Measurements from ENCODE around the gene UBL4B. TPM values are rescaled to one million over a fixed set of nuclear protein-coding genes. Genes with fewer than 3 reads are reported as not detected.
A peak's percentile ranks its signal among the peaks of the same experiment; 100 is the strongest.

The UBL4B gene
- total and polyA plus RNA-seq, 3 experiments from 2014 or later, result not detected

DNA sequence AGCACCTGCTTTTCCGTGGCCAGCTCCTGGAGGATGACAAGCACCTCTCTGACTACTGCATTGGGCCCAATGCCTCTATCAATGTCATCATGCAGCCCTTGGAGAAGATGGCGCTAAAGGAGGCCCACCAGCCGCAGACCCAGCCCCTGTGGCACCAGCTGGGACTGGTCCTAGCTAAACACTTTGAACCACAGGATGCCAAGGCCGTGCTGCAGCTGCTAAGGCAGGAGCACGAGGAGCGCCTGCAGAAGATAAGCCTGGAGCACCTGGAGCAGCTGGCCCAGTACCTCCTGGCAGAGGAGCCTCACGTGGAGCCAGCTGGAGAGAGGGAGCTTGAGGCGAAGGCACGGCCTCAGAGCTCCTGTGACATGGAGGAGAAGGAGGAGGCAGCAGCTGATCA, 413 bp downstream of the UBL4B start:
- CTCF ChIA-PET, result interaction anchor here (1.0 kb wide), 1 partner anchor 28 kb away, joined by 3 read pairs; no protein-coding TSS in a partner anchor
- no peak for DNase-seq
- no peak overlapping the region for H3K4me3 Mint-ChIP-seq
- H3K27ac Mint-ChIP-seq, result no peak overlapping the region
- H3K36me3 Mint-ChIP-seq, result no peaks in the 10 kb centered on the region
- no peaks in the 10 kb centered on the region for H3K4me1 Mint-ChIP-seq
- POLR2A ChIA-PET, result no interaction called here
- no peak overlapping the region for H3K27ac ChIP-seq (ENCODE audit: low read depth, low read length)
- no peaks in the 10 kb centered on the region for H3K27me3 ChIP-seq (ENCODE audit: insufficient read depth, low read length, poor library complexity, severe bottlenecking)
- H3K36me3 ChIP-seq (ENCODE audit: insufficient read depth, low read length), result no peaks in the 10 kb centered on the region
- no peaks in the 10 kb centered on the region for H3K9me3 ChIP-seq (ENCODE audit: low read length)
- no peak overlapping the region for H3K4me3 ChIP-seq (ENCODE audit: low read length)
- no peaks in the 10 kb centered on the region for H3K9me3 Mint-ChIP-seq
- no peaks in the 10 kb centered on the region for H3K4me1 ChIP-seq (ENCODE audit: insufficient read depth, low read length)
- peaks cover 18 to 51% of the 10 kb centered on the region in 2 donors for H3K27me3 Mint-ChIP-seq

DNA sequence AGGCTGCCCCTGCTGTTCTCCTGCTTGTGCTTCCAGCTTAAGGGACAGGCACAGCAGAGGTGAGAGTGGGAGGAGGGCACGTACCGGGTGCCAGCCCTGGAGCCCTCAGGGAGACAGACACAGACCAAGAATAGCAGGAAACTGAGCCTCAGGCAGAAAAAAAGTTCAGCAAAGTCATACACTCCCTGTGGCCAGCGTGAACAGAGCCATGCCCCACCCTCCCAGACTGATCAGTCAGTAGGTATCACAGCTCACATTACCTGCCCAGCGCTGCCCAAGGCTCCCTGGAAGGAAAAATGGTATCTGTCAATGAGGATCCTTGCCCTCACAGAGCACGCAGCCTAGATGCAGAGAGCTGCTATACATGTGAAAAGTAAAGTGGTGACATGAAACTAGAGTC, 1.3 kb downstream of the UBL4B start:
- no peaks in the 10 kb centered on the region for H3K36me3 Mint-ChIP-seq
- ChIA-PET CTCF (no interaction called here), POLR2A (no interaction called here)
- no peak overlapping the region for H3K4me3 ChIP-seq (ENCODE audit: low read length)
- H3K27me3 ChIP-seq (ENCODE audit: insufficient read depth, low read length, poor library complexity, severe bottlenecking), result no peaks in the 10 kb centered on the region
- no peaks in the 10 kb centered on the region for H3K4me1 Mint-ChIP-seq
- peaks cover 18 to 57% of the 10 kb centered on the region in 2 donors for H3K27me3 Mint-ChIP-seq
- no peaks in the 10 kb centered on the region for H3K36me3 ChIP-seq (ENCODE audit: insufficient read depth, low read length)
- no peaks in the 10 kb centered on the region for H3K9me3 Mint-ChIP-seq
- no peaks in the 10 kb centered on the region for H3K4me1 ChIP-seq (ENCODE audit: insufficient read depth, low read length)
- no peaks in the 10 kb centered on the region for H3K9me3 ChIP-seq (ENCODE audit: low read length)
- DNase-seq, result no peak
- peak overlapping the region in 1 of 8 donors; percentile 33 for H3K27ac Mint-ChIP-seq
- H3K4me3 Mint-ChIP-seq, result no peak overlapping the region
- H3K27ac ChIP-seq (ENCODE audit: low read depth, low read length), result no peak overlapping the region

DNA sequence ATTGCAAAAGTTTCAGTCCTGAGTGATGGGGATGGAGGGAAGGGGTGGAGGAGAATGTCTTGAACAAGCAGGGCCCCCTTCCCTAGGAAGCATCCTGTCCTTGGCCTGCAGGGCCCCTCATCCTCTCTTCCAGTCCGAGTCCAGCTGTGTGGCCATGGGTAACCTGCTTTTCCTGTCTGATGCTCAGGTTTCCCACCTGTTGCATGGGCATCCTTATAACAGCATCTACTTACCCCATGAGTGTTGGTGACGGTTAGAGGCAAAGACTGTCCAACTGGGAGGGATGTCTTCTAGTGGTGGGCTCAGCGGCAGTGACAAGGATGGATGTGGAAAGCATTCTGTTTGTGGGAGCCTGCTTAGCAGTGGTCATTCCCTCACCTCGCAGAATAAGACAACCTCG, 1.9 kb downstream of the UBL4B start:
- H3K27me3 Mint-ChIP-seq, result peaks cover 16 to 58% of the 10 kb centered on the region in 2 donors
- no peaks in the 10 kb centered on the region for H3K36me3 ChIP-seq (ENCODE audit: insufficient read depth, low read length)
- DNase-seq, result no peak
- H3K4me1 Mint-ChIP-seq, result no peaks in the 10 kb centered on the region
- no peak overlapping the region for H3K4me3 ChIP-seq (ENCODE audit: low read length)
- H3K9me3 Mint-ChIP-seq, result peaks cover 0 to under 1% (median 0%) of the 10 kb centered on the region in 5 donors
- no peaks in the 10 kb centered on the region for H3K27me3 ChIP-seq (ENCODE audit: insufficient read depth, low read length, poor library complexity, severe bottlenecking)
- no peaks in the 10 kb centered on the region for H3K36me3 Mint-ChIP-seq
- POLR2A ChIA-PET, result no interaction called here
- CTCF ChIA-PET, result no interaction called here
- H3K9me3 ChIP-seq (ENCODE audit: low read length), result no peaks in the 10 kb centered on the region
- H3K27ac Mint-ChIP-seq, result no peak overlapping the region
- H3K4me3 Mint-ChIP-seq, result no peak overlapping the region
- no peaks in the 10 kb centered on the region for H3K4me1 ChIP-seq (ENCODE audit: insufficient read depth, low read length)
- no peak overlapping the region for H3K27ac ChIP-seq (ENCODE audit: low read depth, low read length)

DNA sequence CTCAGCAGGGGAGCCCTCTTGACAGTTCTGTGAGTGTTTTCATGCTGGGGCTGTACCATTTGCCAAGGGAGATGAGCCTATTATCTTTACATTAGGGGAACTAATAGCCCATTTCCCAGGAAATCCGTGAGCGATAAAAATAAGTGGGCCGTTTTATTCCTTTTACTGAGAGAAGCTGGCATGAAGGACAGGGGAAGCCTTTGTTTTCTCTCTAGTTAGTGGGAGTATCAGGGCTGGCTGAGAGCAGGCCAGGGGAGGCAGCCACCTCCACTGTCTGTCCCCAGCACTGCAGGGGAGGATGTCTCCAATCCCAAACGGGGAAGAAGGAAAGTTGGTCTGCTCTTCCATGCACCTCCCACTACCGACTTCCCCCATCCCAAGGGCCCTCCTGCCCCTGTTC, 2.5 kb downstream of the UBL4B start:
- Mint-ChIP-seq H3K9me3 (peaks cover 0 to 2% (median 0%) of the 10 kb centered on the region in 5 donors), H3K27me3 (peaks cover 13 to 52% of the 10 kb centered on the region in 2 donors), H3K4me1 (no peaks in the 10 kb centered on the region), H3K4me3 (no peak overlapping the region), H3K36me3 (no peaks in the 10 kb centered on the region), H3K27ac (no peak overlapping the region)
- no peak for DNase-seq
- Histone ChIP-seq H3K27ac (ENCODE audit: low read depth, low read length) (no peak overlapping the region), H3K4me1 (ENCODE audit: insufficient read depth, low read length) (no peaks in the 10 kb centered on the region), H3K9me3 (ENCODE audit: low read length) (no peaks in the 10 kb centered on the region), H3K27me3 (ENCODE audit: insufficient read depth, low read length, poor library complexity, severe bottlenecking) (no peaks in the 10 kb centered on the region), H3K4me3 (ENCODE audit: low read length) (no peak overlapping the region), H3K36me3 (ENCODE audit: insufficient read depth, low read length) (no peaks in the 10 kb centered on the region)
- ChIA-PET POLR2A (no interaction called here), CTCF (no interaction called here)

DNA sequence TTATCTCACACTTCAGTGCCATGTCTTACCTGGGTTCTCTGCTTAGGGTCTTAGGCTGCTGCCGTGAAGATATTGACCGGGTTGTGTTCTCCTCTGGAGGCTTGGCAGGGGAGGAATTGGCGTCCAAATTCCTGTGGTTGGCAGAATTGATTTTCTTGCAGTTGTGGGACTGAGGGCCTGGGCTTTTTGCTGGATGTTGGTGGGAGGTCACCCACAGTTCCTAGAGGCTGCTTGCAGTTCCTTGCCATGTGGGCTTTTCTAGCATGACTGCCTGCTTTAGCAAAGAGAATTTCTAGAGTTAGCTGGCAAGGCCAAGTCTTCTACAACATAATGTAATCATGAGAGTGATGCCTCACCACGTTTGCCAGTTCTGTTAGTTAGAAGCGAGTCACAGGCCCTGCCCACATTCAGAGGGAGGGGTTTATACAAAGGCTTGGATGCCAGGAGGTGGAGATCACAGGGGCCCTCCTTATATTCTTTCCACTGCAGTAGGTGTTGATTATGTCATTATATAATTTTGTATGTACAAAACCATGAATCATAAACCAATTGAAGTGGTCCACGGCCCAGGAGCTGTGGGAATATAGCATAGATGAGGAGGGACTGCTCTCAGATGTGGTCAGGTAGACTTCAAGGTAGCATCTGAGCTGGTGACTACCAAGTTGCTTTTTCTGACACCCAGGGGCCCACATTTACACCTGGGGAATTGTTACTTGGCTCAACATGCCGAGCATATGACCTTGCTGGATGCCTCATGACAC, 6.6 kb downstream of the UBL4B start:
- Histone ChIP-seq H3K27ac (ENCODE audit: low read depth, low read length) (no peak overlapping the region), H3K27me3 (ENCODE audit: insufficient read depth, low read length, poor library complexity, severe bottlenecking) (no peaks in the 10 kb centered on the region), H3K4me3 (ENCODE audit: low read length) (no peak overlapping the region), H3K36me3 (ENCODE audit: insufficient read depth, low read length) (no peaks in the 10 kb centered on the region), H3K9me3 (ENCODE audit: low read length) (no peaks in the 10 kb centered on the region), H3K4me1 (ENCODE audit: insufficient read depth, low read length) (no peaks in the 10 kb centered on the region)
- Mint-ChIP-seq H3K4me3 (peak overlapping the region in 1 of 7 donors; percentile 15), H3K4me1 (peaks cover 0 to 3% (median 0%) of the 10 kb centered on the region in 3 donors), H3K27ac (no peak overlapping the region), H3K36me3 (no peaks in the 10 kb centered on the region), H3K27me3 (peaks cover 6 to 51% of the 10 kb centered on the region in 2 donors), H3K9me3 (peaks cover 0 to 6% (median 4%) of the 10 kb centered on the region in 5 donors)
- ChIA-PET CTCF (interaction anchor here (1.3 kb wide), 1 partner anchor 13 kb away, joined by 3 read pairs; no protein-coding TSS in a partner anchor), POLR2A (no interaction called here)
- DNase-seq, result no peak

DNA sequence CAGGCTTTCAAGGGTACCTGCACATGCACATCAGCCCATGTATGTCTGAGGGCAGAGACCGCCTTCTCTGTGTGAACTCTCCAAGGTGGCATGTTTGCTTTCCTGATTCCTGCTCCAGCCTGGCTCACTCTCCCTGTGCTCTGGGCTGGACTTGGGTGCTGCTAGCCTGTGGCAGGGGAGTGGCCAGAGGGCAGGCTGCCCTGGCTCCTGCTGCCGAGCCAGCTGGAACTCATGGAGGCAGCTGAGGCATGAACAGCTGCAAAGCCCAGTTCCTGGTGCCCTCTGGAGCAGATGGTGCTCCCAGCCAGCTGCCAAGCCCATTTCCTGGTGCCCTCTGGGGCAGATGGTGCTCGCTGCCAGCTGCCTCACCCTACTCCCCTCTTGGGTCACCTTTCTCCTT, 7.6 kb downstream of the UBL4B start:
- no peaks in the 10 kb centered on the region for H3K36me3 Mint-ChIP-seq
- Histone ChIP-seq H3K36me3 (ENCODE audit: insufficient read depth, low read length) (no peaks in the 10 kb centered on the region), H3K27me3 (ENCODE audit: insufficient read depth, low read length, poor library complexity, severe bottlenecking) (no peaks in the 10 kb centered on the region), H3K4me3 (ENCODE audit: low read length) (no peak overlapping the region), H3K4me1 (ENCODE audit: insufficient read depth, low read length) (no peaks in the 10 kb centered on the region), H3K27ac (ENCODE audit: low read depth, low read length) (no peak overlapping the region), H3K9me3 (ENCODE audit: low read length) (no peaks in the 10 kb centered on the region)
- POLR2A ChIA-PET, result no interaction called here
- peaks cover 6 to 54% of the 10 kb centered on the region in 2 donors for H3K27me3 Mint-ChIP-seq
- no peak overlapping the region for H3K4me3 Mint-ChIP-seq
- DNase-seq, result no peak
- peaks cover 0 to 9% (median 6%) of the 10 kb centered on the region in 5 donors for H3K9me3 Mint-ChIP-seq
- CTCF ChIA-PET, result no interaction called here
- no peak overlapping the region for H3K27ac Mint-ChIP-seq
- H3K4me1 Mint-ChIP-seq, result peaks cover 0 to 3% (median 0%) of the 10 kb centered on the region in 3 donors

DNA sequence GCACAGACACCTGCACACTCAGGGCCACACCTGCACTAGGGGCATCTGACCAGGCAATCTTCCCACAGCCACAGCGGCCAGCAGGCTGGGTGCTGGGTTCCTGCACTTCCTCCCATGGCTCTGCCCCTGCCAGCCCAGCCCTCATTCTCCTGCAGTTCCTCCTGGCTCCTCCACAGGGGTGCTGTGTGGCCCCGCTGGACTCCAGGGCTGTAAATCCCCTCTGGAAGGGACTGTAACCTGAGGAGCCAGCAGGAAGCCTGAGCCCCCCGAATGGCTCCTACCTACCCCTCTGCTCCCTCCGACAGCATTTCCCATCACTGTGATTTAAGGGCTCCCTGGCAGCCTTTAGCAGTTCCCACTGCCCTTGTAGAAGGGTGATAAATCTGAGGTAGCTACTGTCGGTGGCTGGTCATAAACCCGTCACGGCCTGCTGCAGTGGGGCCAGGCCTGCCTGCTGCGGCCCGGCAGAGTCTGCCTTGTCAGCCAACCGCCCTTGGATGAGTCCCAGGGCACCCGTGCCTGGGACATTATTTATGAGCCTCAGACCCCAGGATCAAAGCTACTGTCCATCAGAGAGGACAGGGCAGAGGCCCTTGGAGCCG, 8.8 kb downstream of the UBL4B start:
- Mint-ChIP-seq H3K9me3 (peaks cover 0 to 9% (median 6%) of the 10 kb centered on the region in 5 donors), H3K27me3 (peaks cover 3 to 59% of the 10 kb centered on the region in 2 donors), H3K4me1 (peaks cover 0 to 3% (median 0%) of the 10 kb centered on the region in 3 donors), H3K36me3 (peaks cover 0 to 4% (median 0%) of the 10 kb centered on the region in 3 donors), H3K27ac (peak overlapping the region in 1 of 8 donors; percentile 83), H3K4me3 (no peak overlapping the region)
- no peak for DNase-seq
- no peaks in the 10 kb centered on the region for H3K9me3 ChIP-seq (ENCODE audit: low read length)
- ChIA-PET CTCF (no interaction called here), POLR2A (no interaction called here)
- no peak overlapping the region for H3K27ac ChIP-seq (ENCODE audit: low read depth, low read length)
- no peak overlapping the region for H3K4me3 ChIP-seq (ENCODE audit: low read length)
- H3K27me3 ChIP-seq (ENCODE audit: insufficient read depth, low read length, poor library complexity, severe bottlenecking), result no peaks in the 10 kb centered on the region
- H3K36me3 ChIP-seq (ENCODE audit: insufficient read depth, low read length), result no peaks in the 10 kb centered on the region
- no peaks in the 10 kb centered on the region for H3K4me1 ChIP-seq (ENCODE audit: insufficient read depth, low read length)

DNA sequence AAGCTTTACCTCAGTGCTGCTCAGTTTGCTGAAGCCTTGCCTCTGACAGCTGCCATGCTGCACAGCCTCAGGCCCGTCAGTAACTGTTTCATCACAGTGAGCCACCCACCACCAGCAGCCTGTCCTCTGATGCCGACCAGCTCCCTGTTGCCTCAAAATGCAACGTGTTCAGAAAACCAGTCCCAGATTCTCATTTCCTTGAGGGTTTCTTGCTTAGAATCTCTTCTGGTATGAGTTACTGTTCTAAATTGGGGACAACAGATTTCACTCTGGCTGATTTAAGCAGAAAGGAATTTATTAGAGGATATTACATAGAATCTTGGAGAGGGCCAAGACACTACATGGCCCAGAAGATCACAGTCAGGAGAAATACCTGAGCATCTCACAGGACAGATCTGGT, 11.0 kb downstream of the UBL4B start:
- POLR2A ChIA-PET, result no interaction called here

More for the DNA sequence above, 11.0 kb downstream of the UBL4B start:
- Histone ChIP-seq H3K4me3 (ENCODE audit: low read length) (no peak overlapping the region), H3K36me3 (ENCODE audit: insufficient read depth, low read length) (no peaks in the 10 kb centered on the region), H3K4me1 (ENCODE audit: insufficient read depth, low read length) (no peaks in the 10 kb centered on the region), H3K9me3 (ENCODE audit: low read length) (no peaks in the 10 kb centered on the region), H3K27ac (ENCODE audit: low read depth, low read length) (no peak overlapping the region), H3K27me3 (ENCODE audit: insufficient read depth, low read length, poor library complexity, severe bottlenecking) (no peaks in the 10 kb centered on the region)
- H3K4me3 Mint-ChIP-seq, result no peak overlapping the region
- H3K36me3 Mint-ChIP-seq, result peaks cover 0 to 7% (median 0%) of the 10 kb centered on the region in 3 donors
- no peak for DNase-seq
- peaks cover 0 to 9% (median 6%) of the 10 kb centered on the region in 5 donors for H3K9me3 Mint-ChIP-seq
- H3K27ac Mint-ChIP-seq, result no peak overlapping the region
- CTCF ChIA-PET, result no interaction called here
- peaks cover 5 to 49% of the 10 kb centered on the region in 2 donors for H3K27me3 Mint-ChIP-seq
- H3K4me1 Mint-ChIP-seq, result peaks cover 0 to 3% (median 0%) of the 10 kb centered on the region in 3 donors

All from CD8-positive, alpha-beta memory T cell (primary cell).